ENCODE measurements around the gene C22orf23.

Gene C22orf23

DNA sequence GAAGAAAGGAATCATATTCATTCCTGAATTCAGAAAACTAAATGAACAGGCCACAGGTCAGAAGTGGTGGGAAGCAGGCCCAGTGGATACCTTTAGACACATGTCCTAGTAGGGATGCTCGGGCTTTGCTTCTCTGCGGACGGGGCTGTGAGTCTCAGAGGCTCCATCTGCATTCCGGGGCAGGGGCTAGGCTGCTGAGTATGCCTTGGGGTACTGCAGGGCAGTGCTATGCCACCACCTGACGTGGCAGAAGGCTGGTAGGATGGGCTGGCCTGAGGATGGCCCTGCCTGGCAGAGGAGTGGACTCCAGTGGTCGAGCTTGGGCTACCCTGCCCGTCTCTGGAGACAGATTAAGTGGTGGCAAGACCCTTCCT lies 9.6 kb downstream of the C22orf23 start:
- Histone ChIP-seq H3K4me2 (ENCODE audit: low read length) (no peak overlapping the region), H3K4me1 (no peaks in the 10 kb centered on the region), H3K36me3 (ENCODE audit: control insufficient read depth, insufficient read depth, low read length) (no peaks in the 10 kb centered on the region), H3K9ac (no peak overlapping the region), H2AFZ (no peak overlapping the region), H3K4me3 (ENCODE audit: low read depth, low read length) (no peak overlapping the region), H3K27ac (no peak overlapping the region), H3K9me3 (ENCODE audit: control insufficient read depth, low read length) (no peaks in the 10 kb centered on the region), H3K79me2 (no peaks in the 10 kb centered on the region), H3K27me3 (ENCODE audit: control insufficient read depth, insufficient read depth, low read length) (no peaks in the 10 kb centered on the region)
- TF ChIP-seq, protein P1, sequence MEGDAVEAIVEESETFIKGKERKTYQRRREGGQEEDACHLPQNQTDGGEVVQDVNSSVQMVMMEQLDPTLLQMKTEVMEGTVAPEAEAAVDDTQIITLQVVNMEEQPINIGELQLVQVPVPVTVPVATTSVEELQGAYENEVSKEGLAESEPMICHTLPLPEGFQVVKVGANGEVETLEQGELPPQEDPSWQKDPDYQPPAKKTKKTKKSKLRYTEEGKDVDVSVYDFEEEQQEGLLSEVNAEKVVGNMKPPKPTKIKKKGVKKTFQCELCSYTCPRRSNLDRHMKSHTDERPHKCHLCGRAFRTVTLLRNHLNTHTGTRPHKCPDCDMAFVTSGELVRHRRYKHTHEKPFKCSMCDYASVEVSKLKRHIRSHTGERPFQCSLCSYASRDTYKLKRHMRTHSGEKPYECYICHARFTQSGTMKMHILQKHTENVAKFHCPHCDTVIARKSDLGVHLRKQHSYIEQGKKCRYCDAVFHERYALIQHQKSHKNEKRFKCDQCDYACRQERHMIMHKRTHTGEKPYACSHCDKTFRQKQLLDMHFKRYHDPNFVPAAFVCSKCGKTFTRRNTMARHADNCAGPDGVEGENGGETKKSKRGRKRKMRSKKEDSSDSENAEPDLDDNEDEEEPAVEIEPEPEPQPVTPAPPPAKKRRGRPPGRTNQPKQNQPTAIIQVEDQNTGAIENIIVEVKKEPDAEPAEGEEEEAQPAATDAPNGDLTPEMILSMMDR (IDR thresholded peaks at IDR 0.05) = no peak

DNA sequence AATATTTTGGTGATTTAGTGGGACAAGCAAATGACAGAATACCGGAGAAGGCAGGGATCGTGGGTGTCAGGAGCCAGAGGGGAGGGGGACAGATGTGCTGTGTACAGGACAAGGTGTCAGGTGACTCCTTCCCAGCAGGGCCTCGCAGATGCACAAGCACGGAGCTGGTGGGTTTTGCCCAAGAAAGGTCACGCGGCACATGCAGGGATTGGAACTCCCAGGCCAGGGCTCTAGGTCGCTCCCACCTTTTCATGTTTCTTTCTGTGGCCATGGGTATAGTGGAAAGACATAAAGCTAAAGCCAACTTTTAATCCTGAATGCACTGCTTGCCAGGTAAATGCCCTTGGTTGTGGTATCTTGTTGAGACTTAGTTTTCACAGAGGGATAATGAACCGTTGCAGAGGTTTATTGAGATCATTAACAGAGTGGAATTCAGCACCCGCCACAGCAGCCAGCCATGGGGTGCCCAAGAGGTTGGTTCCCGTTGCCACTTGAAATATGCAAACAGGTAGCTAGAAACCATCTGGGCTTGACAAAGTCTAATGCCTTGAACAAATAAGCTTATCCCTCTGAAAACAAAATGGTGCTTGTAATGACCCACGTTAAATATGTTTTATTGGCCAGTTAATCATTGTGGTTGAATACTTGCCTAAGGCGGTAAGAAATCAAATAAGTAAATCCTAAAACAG lies 10.1 kb downstream of the C22orf23 start:
- no peaks in the 10 kb centered on the region for H3K36me3 ChIP-seq (ENCODE audit: control insufficient read depth, insufficient read depth, low read length)
- TF ChIP-seq, protein P1 (IDR thresholded peaks at IDR 0.05) = no peak

DNA sequence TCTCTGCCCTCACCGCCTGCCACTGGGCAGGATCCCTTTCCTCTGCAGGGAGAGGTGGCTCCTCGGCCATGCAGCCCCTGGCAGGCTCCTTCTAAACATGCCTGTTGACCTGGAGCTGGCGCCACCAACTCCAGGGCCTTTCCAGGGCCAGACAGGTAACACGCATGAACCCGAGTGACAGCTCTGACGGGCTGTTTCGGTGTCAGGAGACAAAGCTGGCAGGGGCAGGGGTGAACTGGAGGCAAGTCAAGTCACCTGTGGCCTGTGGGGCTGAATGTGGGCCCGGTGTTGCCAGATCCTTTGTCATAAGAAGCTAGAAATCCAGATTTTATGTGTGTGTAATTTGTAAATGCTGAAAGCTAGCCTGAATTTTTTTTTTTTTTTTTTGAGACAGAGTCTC lies 11.3 kb downstream of the C22orf23 start:
- no peak overlapping the region for H3K4me3 ChIP-seq (ENCODE audit: low read depth, low read length)
- no peak overlapping the region for H3K4me2 ChIP-seq (ENCODE audit: low read length)
- H3K4me1 ChIP-seq = no peaks in the 10 kb centered on the region
- no peak overlapping the region for H3K9ac ChIP-seq
- H3K27ac ChIP-seq = no peak overlapping the region
- H3K79me2 ChIP-seq = no peaks in the 10 kb centered on the region
- H2AFZ ChIP-seq = no peak overlapping the region
- TF ChIP-seq, protein P1 (IDR thresholded peaks at IDR 0.05) = no peak
- no peaks in the 10 kb centered on the region for H3K36me3 ChIP-seq (ENCODE audit: control insufficient read depth, insufficient read depth, low read length)
- no peaks in the 10 kb centered on the region for H3K27me3 ChIP-seq (ENCODE audit: control insufficient read depth, insufficient read depth, low read length)
- no peaks in the 10 kb centered on the region for H3K9me3 ChIP-seq (ENCODE audit: control insufficient read depth, low read length)

More for the DNA sequence above, 10.1 kb downstream of the C22orf23 start:
- Histone ChIP-seq H3K9ac (no peak overlapping the region), H3K9me3 (ENCODE audit: control insufficient read depth, low read length) (no peaks in the 10 kb centered on the region), H3K27ac (no peak overlapping the region), H3K4me1 (no peaks in the 10 kb centered on the region), H3K27me3 (ENCODE audit: control insufficient read depth, insufficient read depth, low read length) (no peaks in the 10 kb centered on the region), H3K4me3 (ENCODE audit: low read depth, low read length) (no peak overlapping the region), H2AFZ (no peak overlapping the region), H3K79me2 (no peaks in the 10 kb centered on the region), H3K4me2 (ENCODE audit: low read length) (no peak overlapping the region)

DNA sequence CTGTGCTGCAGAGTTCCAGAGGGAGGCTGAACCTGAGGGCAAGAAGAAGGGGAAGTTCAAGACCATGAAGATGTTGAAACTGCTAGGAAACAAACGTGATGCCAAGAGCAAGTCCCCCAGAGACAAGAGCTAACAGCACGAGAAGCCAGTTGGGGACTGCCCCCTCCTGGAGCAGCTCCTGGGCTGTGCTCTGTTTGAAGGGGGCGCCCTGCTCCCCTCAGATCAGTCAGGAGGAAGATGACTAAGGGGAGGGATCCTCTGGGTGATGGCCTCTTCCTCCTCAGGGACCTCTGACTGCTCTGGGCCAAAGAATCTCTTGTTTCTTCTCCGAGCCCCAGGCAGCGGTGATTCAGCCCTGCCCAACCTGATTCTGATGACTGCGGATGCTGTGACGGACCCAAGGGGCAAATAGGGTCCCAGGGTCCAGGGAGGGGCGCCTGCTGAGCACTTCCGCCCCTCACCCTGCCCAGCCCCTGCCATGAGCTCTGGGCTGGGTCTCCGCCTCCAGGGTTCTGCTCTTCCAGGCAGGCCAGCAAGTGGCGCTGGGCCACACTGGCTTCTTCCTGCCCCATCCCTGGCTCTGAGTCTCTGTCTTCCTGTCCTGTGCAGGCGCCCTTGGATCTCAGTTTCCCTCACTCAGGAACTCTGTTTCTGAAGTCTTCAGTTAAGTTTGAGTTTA lies 12.6 kb downstream of the C22orf23 start:
- no peak overlapping the region for H3K27ac ChIP-seq
- H3K4me3 ChIP-seq (ENCODE audit: low read depth, low read length) = no peak overlapping the region
- no peak overlapping the region for H3K4me2 ChIP-seq (ENCODE audit: low read length)
- TF ChIP-seq, protein P1 (IDR thresholded peaks at IDR 0.05) = no peak
- H3K79me2 ChIP-seq = no peaks in the 10 kb centered on the region
- no peak overlapping the region for H2AFZ ChIP-seq
- H3K9me3 ChIP-seq (ENCODE audit: control insufficient read depth, low read length) = no peaks in the 10 kb centered on the region
- no peaks in the 10 kb centered on the region for H3K27me3 ChIP-seq (ENCODE audit: control insufficient read depth, insufficient read depth, low read length)
- H3K36me3 ChIP-seq (ENCODE audit: control insufficient read depth, insufficient read depth, low read length) = no peaks in the 10 kb centered on the region
- no peaks in the 10 kb centered on the region for H3K4me1 ChIP-seq
- H3K9ac ChIP-seq = no peak overlapping the region
